Kidney epithelial cell (primary cell): ENCODE results near the gene NOP10. TPM values are rescaled to one million over a fixed set of nuclear protein-coding genes. Genes with fewer than 3 reads are reported as not detected.

Experiments used
- DNase-seq: peaks from one replicate; pipeline ENCODE4 v3.0.0-alpha.2; 2010; ENCODE audit warnings: low read depth
- H3K27me3 ChIP-seq: 2 replicates; pipeline ENCODE4 v1.6.0; 2011; ENCODE audit warnings: low read length; ENCODE audit not compliant: control insufficient read depth, insufficient read depth
- H3K36me3 ChIP-seq: 2 replicates; pipeline ENCODE4 v1.5.1; 2011; ENCODE audit warnings: low read length; ENCODE audit not compliant: control insufficient read depth, insufficient read depth
- H3K4me3 ChIP-seq: 2 replicates; pipeline ENCODE4 v1.5.1; 2011; ENCODE audit warnings: low read depth, mild to moderate bottlenecking, control low read depth, low read length
- CTCF ChIP-seq: IDR thresholded peaks from 2 replicates; pipeline ENCODE4 v1.5.1; 2011; ENCODE audit warnings: mild to moderate bottlenecking, moderate library complexity, low read length, control low read depth, inconsistent platforms; ENCODE audit not compliant: insufficient read depth, poor library complexity, severe bottlenecking
- total RNA-seq: library from RNA; depleted of rRNA; stranded (reverse); fragments of >200 nt; gene quantifications from 2 replicates; pipeline ENCODE4 v1.2.3, GENCODE V29; 2015

The NOP10 gene
- total RNA-seq, 1 donor from 2014 or later = 355 TPM

GRCh38 chr15:34336231-34336990 is 6.5 kb downstream of the NOP10 start:
- no peak for TF ChIP-seq CTCF
- H3K27me3 ChIP-seq = no peaks in the 10 kb centered on the region

GRCh38 chr15:34335176-34336032 is 7.5 kb downstream of the NOP10 start:
- TF ChIP-seq CTCF = no peak
- H3K4me3 ChIP-seq = no peak overlapping the region
- no peak for DNase-seq

More at GRCh38 chr15:34336231-34336990, 6.5 kb downstream of the NOP10 start:
- peak overlapping the region; percentile 99 for H3K4me3 ChIP-seq
- H3K36me3 ChIP-seq = no peaks in the 10 kb centered on the region
- no peak for DNase-seq

GRCh38 chr15:34334672-34335071 is 8.3 kb downstream of the NOP10 start:
- DNase-seq = no peak
- Histone ChIP-seq H3K4me3 (no peak overlapping the region), H3K27me3 (no peaks in the 10 kb centered on the region), H3K36me3 (no peaks in the 10 kb centered on the region)
- no peak for TF ChIP-seq CTCF

More at GRCh38 chr15:34335176-34336032, 7.5 kb downstream of the NOP10 start:
- Histone ChIP-seq H3K27me3 (no peaks in the 10 kb centered on the region), H3K36me3 (no peaks in the 10 kb centered on the region)

GRCh38 chr15:34332553-34333120 is 10.3 kb downstream of the NOP10 start:
- no peaks in the 10 kb centered on the region for H3K27me3 ChIP-seq
- H3K4me3 ChIP-seq = no peak overlapping the region
- no peaks in the 10 kb centered on the region for H3K36me3 ChIP-seq
- no peak for DNase-seq
- TF ChIP-seq CTCF = no peak

- Histone ChIP-seq H3K4me3 (no peak overlapping the region), H3K36me3 (no peaks in the 10 kb centered on the region), H3K27me3 (no peaks in the 10 kb centered on the region)
- no peak for TF ChIP-seq CTCF
- DNase-seq = no peak
These were observed 11.1 kb downstream of the NOP10 start for GRCh38 chr15:34331809-34332208.
